GM19240 (cell line): ENCODE results near the gene PAQR9.
A peak's percentile ranks its signal among the peaks of the same experiment; 100 is the strongest.
"Not testable (repeated sequence)": the region's sequence is repeated elsewhere in the genome, so short reads cannot be mapped to it uniquely, and the experiment has no call there.

Experiments
- DNase-seq: peaks from one replicate; pipeline ENCODE4 v3.0.0; 2011; ENCODE audit warnings: low spot score; ENCODE audit not compliant: insufficient read length

Gene PAQR9

GRCh38 chr3:142963516-142964448 lies at the start of gene PAQR9:
PAQR9 (minus strand) TSS chr3:142963674; CDS start chr3:142963336, 338 bp downstream.
- no peak for DNase-seq

- no peak for DNase-seq
Measured at GRCh38 chr3:143011705-143012104, 48.2 kb upstream of the PAQR9 start.

- no peak for DNase-seq
Measured at GRCh38 chr3:143010024-143010423, 46.5 kb upstream of the PAQR9 start.

- DNase-seq: no peak
Measured at GRCh38 chr3:143004823-143005222, 41.3 kb upstream of the PAQR9 start.

GRCh38 chr3:143002727-143003126 lies 39.3 kb upstream of the PAQR9 start:
- DNase-seq: no peak

- DNase-seq: no peak
Measured at GRCh38 chr3:143002083-143002712, 38.7 kb upstream of the PAQR9 start.

GRCh38 chr3:143001369-143002082 lies 38.1 kb upstream of the PAQR9 start, which contains the start of gene U2SURP:
U2SURP (plus strand) TSS chr3:143001570; CDS start chr3:143001629, 59 bp downstream.
- peak; percentile 77 for DNase-seq

GRCh38 chr3:143001034-143001368 lies 37.5 kb upstream of the PAQR9 start:
- DNase-seq: peak; percentile 31

GRCh38 chr3:143000528-143000927 lies 37.1 kb upstream of the PAQR9 start:
- DNase-seq: no peak

GRCh38 chr3:142999881-143000280 lies 36.4 kb upstream of the PAQR9 start:
- no peak for DNase-seq

- no peak for DNase-seq
Measured at GRCh38 chr3:142998439-142998838, 35.0 kb upstream of the PAQR9 start.

- DNase-seq: no peak
Measured at GRCh38 chr3:142997330-142997729, 33.9 kb upstream of the PAQR9 start.

- no peak for DNase-seq
Measured at GRCh38 chr3:142993958-142994442, 30.5 kb upstream of the PAQR9 start.

- no peak for DNase-seq
Measured at GRCh38 chr3:142992323-142992722, 28.8 kb upstream of the PAQR9 start.

GRCh38 chr3:142990721-142991120 lies 27.2 kb upstream of the PAQR9 start:
- no peak for DNase-seq

- not testable (repeated sequence) for DNase-seq
Measured at GRCh38 chr3:142988826-142989225, 25.4 kb upstream of the PAQR9 start.

- not testable (repeated sequence) for DNase-seq
Measured at GRCh38 chr3:142988221-142988620, 24.7 kb upstream of the PAQR9 start.

- DNase-seq: no peak
Measured at GRCh38 chr3:142987707-142988106, 24.2 kb upstream of the PAQR9 start.

GRCh38 chr3:142987080-142987700 lies 23.7 kb upstream of the PAQR9 start:
- DNase-seq: no peak

GRCh38 chr3:142984255-142984654 lies 20.8 kb upstream of the PAQR9 start:
- no peak for DNase-seq

- no peak for DNase-seq
Measured at GRCh38 chr3:142983318-142983717, 19.8 kb upstream of the PAQR9 start.
